B cell (primary cell): ENCODE results near the gene CACHD1. TPM values are rescaled to one million over a fixed set of nuclear protein-coding genes. Genes with fewer than 3 reads are reported as not detected.

Experiments
- ATAC-seq: fragments of 200-7000 bp; cut with Tn5 transposase; one replicate; pipeline ENCODE4 v1.10.0; 2021; ENCODE audit warnings: low read depth, mild to moderate bottlenecking, moderate number of reproducible peaks, moderate library complexity
- CTCF ChIA-PET: fragments of 350-600 bp; sonication (Branson Sonifier 250); formaldehyde crosslinking; loops from one replicate; lab custom pipeline; 2021; ENCODE audit warnings: antibody characterized with exemption, inconsistent platforms; lab: Charles Lee
- POLR2A ChIA-PET: fragments of 350-600 bp; sonication (Branson Sonifier 250); formaldehyde crosslinking; loops from one replicate; lab custom pipeline; 2021; ENCODE audit warnings: antibody characterized with exemption; lab: Charles Lee
- DNase-seq: peaks from one replicate; pipeline ENCODE4 v3.0.0; 2013
- H2AFZ ChIP-seq: 2 replicates; pipeline ENCODE4 v1.6.1; 2012; ENCODE audit warnings: mild to moderate bottlenecking, low read depth, low read length; ENCODE audit not compliant: insufficient read depth, poor library complexity, severe bottlenecking
- H3K27ac ChIP-seq, 2 donors: 1 replicate in 1 of 2; 2 replicates in 1 of 2; pipeline ENCODE4 v1.5.1; 2012 to 2013; ENCODE audit warnings: low read length in 2 of 2, mild to moderate bottlenecking in 2 of 2, moderate library complexity in 1 of 2
- H3K27me3 ChIP-seq, 4 experiments: fragments of 200-600 bp in 1 of 4; sonication (generic) in 1 of 4; replicated peaks in 1 of 4; 1 replicate in 2 of 4; 2 replicates in 2 of 4; pipeline versions ENCODE4 v1.6.1 to v1.7.0; 2013 to 2016; ENCODE audit warnings: low read length in 3 of 4, mild to moderate bottlenecking in 2 of 4, mixed read lengths in 1 of 4, moderate library complexity in 1 of 4; ENCODE audit not compliant: insufficient read depth in 4 of 4, control insufficient read depth in 3 of 4; ENCODE audit errors: control extremely low read depth in 1 of 4
- H3K36me3 ChIP-seq, 2 experiments: replicated peaks in 1 of 2; 1 replicate in 1 of 2; 2 replicates in 1 of 2; pipeline versions ENCODE4 v1.6.1 to v1.7.1; 2013; ENCODE audit warnings: low read length in 1 of 2; ENCODE audit not compliant: insufficient read depth in 2 of 2, control insufficient read depth in 1 of 2; ENCODE audit errors: control extremely low read depth in 1 of 2, extremely low read depth in 1 of 2
- H3K4me1 ChIP-seq, 2 donors: fragments of 200-600 bp in 1 of 2; sonication (generic) in 1 of 2; 1 replicate in 1 of 2; 2 replicates in 1 of 2; pipeline versions ENCODE4 v1.5.1 to v1.6.1; 2013 to 2017; ENCODE audit warnings: low read length in 2 of 2; ENCODE audit not compliant: control insufficient read depth in 2 of 2, insufficient read depth in 2 of 2
- H3K4me2 ChIP-seq: replicated peaks from 2 replicates; pipeline ENCODE3; 2012; ENCODE audit warnings: mild to moderate bottlenecking, low read depth, low read length; ENCODE audit not compliant: poor library complexity, severe bottlenecking
- H3K4me3 ChIP-seq, 5 experiments: fragments of 200-600 bp in 1 of 5; sonication (generic) in 1 of 5; 1 replicate in 3 of 5; 2 replicates in 2 of 5; pipeline versions ENCODE4 v1.5.1 to v1.7.0; 2011 to 2016; ENCODE audit warnings: low read length in 4 of 5, mild to moderate bottlenecking in 4 of 5, low read depth in 2 of 5, control low read depth in 1 of 5, moderate library complexity in 1 of 5; ENCODE audit not compliant: insufficient read depth in 1 of 5; ENCODE audit errors: control extremely low read depth in 1 of 5, extremely low read depth in 1 of 5
- H3K79me2 ChIP-seq: fragments of 200-600 bp; sonication (generic); one replicate; pipeline ENCODE4 v1.6.0; 2016; ENCODE audit warnings: low read length; ENCODE audit not compliant: control insufficient read depth, insufficient read depth
- H3K9ac ChIP-seq: fragments of 200-600 bp; sonication (generic); 2 replicates; pipeline ENCODE4 v1.6.1; 2017; ENCODE audit warnings: mild to moderate bottlenecking, low read length, moderate library complexity
- H3K9me3 ChIP-seq, 3 donors: one replicate each; pipeline versions ENCODE4 v1.6.1 to v1.7.1; 2013; ENCODE audit warnings: low read length in 2 of 3; ENCODE audit not compliant: control insufficient read depth in 2 of 3, insufficient read depth in 1 of 3; ENCODE audit errors: control extremely low read depth in 1 of 3
- H4K20me1 ChIP-seq: 2 replicates; pipeline ENCODE4 v1.6.0; 2012; ENCODE audit warnings: mild to moderate bottlenecking, low read length; ENCODE audit not compliant: insufficient read depth, control insufficient read depth, poor library complexity, severe bottlenecking
- H3K27ac Mint-ChIP-seq: one replicate; pipeline ENCODE4 v1.8.0; 2021; ENCODE audit warnings: mixed read lengths
- H3K27me3 Mint-ChIP-seq: one replicate; pipeline ENCODE4 v1.8.0; 2021; ENCODE audit warnings: mixed read lengths
- H3K4me1 Mint-ChIP-seq: one replicate; pipeline ENCODE4 v1.8.0; 2021; ENCODE audit warnings: mixed read lengths
- H3K4me3 Mint-ChIP-seq: one replicate; pipeline ENCODE4 v1.8.0; 2021; ENCODE audit warnings: mixed read lengths
- H3K9me3 Mint-ChIP-seq: one replicate; pipeline ENCODE4 v1.8.0; 2022; ENCODE audit warnings: mixed read lengths; ENCODE audit not compliant: insufficient read depth
- CTCF ChIP-seq: fragments of 200-600 bp; IDR thresholded peaks from one replicate; pipeline ENCODE4 v1.8.0; 2022; ENCODE audit warnings: antibody characterized with exemption, mild to moderate bottlenecking
- EZH2 ChIP-seq: IDR thresholded peaks from 2 replicates; pipeline ENCODE4 v1.6.1; 2012; ENCODE audit warnings: borderline replicate concordance, low read depth, mild to moderate bottlenecking, moderate library complexity, low read length; ENCODE audit not compliant: insufficient read depth, poor library complexity, severe bottlenecking
- WGBS: methylation state at CpG from one replicate; pipeline ENCODE4 v1.1.5; 2013; ENCODE audit warnings: missing lambda C conversion rate; ENCODE audit not compliant: insufficient coverage; 5-methylcytosine and 5-hydroxymethylcytosine counted together
- intact Hi-C: fragments of 100-400 bp; cut with micrococcal nuclease; formaldehyde crosslinking; loops from one replicate; pipeline ENCODE4 v1.10.0; 2022
- polyA plus RNA-seq: library from polyadenylated mRNA; depleted of rRNA; stranded (reverse); fragments of >200 nt; gene quantifications from 2 replicates; pipeline ENCODE4 v1.2.3, GENCODE V29; 2012
- total RNA-seq, 2 donors: library from RNA; stranded (reverse); fragments of 120-200 nt in 1 of 2; gene quantifications; 1 replicate in 1 of 2; 2 replicates in 1 of 2; pipeline versions ENCODE4 v1.2.3 to v1.2.4, GENCODE V29; 2013 to 2022

Gene CACHD1
- total and polyA plus RNA-seq, 2 donors (not counting 1 experiment from before 2014, with no cell fraction given), result not detected

GRCh38 chr1:64711266-64711665, 241.3 kb downstream of the CACHD1 start:
- Mint-ChIP-seq H3K4me3 (no peak overlapping the region), H3K9me3 (no peaks in the 10 kb centered on the region), H3K27me3 (peaks cover 7% of the 10 kb centered on the region), H3K27ac (no peak overlapping the region), H3K4me1 (no peaks in the 10 kb centered on the region)
- Histone ChIP-seq H3K4me3 (no peak overlapping the region), H3K9ac (no peak overlapping the region), H4K20me1 (no peaks in the 10 kb centered on the region), H3K27ac (no peak overlapping the region), H2AFZ (no peak overlapping the region), H3K4me1 (no peaks in the 10 kb centered on the region), H3K79me2 (no peaks in the 10 kb centered on the region), H3K4me2 (no peak overlapping the region), H3K27me3 (no peaks in the 10 kb centered on the region), H3K9me3 (no peaks in the 10 kb centered on the region), H3K36me3 (no peaks in the 10 kb centered on the region)
- intact Hi-C loops, result no loop called here
- CTCF ChIA-PET, result no interaction called here
- ATAC-seq (no peak), DNase-seq (no peak)
- TF ChIP-seq EZH2 (no peak), CTCF (no peak)
- no CpG with 5 or more reads among the region's 1 CpG for WGBS
- POLR2A ChIA-PET, result no interaction called here

- no peak overlapping the region for H3K4me3 Mint-ChIP-seq
- no peak for ATAC-seq
- Histone ChIP-seq H3K27me3 (no peaks in the 10 kb centered on the region), H3K4me3 (no peak overlapping the region), H3K4me1 (no peaks in the 10 kb centered on the region), H3K36me3 (no peaks in the 10 kb centered on the region), H3K9me3 (no peaks in the 10 kb centered on the region), H3K9ac (no peak overlapping the region), H3K4me2 (no peak overlapping the region), H4K20me1 (no peaks in the 10 kb centered on the region), H2AFZ (no peak overlapping the region), H3K27ac (no peak overlapping the region), H3K79me2 (no peaks in the 10 kb centered on the region)
- ChIA-PET CTCF (no interaction called here), POLR2A (no interaction called here)
- H3K27ac Mint-ChIP-seq, result no peak overlapping the region
- no peak for DNase-seq
- intact Hi-C loops, result no loop called here
- 88% methylated on average over 2 of the region's 2 CpGs for WGBS
- TF ChIP-seq CTCF (no peak), EZH2 (no peak)
- H3K27me3 Mint-ChIP-seq, result peaks cover 11% of the 10 kb centered on the region
- H3K9me3 Mint-ChIP-seq, result no peaks in the 10 kb centered on the region
- no peaks in the 10 kb centered on the region for H3K4me1 Mint-ChIP-seq
Measured at GRCh38 chr1:64712049-64712448, 242.1 kb downstream of the CACHD1 start.
